Measurements from ENCODE around the gene FSTL5.

The FSTL5 gene

DNA sequence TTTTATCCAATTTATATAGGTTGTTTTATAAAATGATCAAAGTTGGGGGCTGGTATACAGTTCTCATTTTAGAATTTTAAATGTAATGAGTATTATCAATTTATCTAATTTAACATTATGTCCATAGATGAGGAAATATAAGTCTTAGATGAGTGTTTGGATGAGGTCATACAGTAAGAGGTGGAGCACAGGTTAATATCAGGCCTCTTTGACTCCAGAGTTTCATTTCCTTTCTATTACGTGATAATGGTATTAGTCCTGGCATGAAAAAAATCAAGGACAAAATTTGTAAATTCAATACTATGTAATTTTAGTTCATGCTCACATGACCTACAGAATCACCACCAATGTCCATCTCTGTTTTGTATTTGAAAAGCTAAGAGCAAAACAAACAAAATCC is 269.8 kb downstream of the FSTL5 start:
- TF ChIP-seq, protein P1, sequence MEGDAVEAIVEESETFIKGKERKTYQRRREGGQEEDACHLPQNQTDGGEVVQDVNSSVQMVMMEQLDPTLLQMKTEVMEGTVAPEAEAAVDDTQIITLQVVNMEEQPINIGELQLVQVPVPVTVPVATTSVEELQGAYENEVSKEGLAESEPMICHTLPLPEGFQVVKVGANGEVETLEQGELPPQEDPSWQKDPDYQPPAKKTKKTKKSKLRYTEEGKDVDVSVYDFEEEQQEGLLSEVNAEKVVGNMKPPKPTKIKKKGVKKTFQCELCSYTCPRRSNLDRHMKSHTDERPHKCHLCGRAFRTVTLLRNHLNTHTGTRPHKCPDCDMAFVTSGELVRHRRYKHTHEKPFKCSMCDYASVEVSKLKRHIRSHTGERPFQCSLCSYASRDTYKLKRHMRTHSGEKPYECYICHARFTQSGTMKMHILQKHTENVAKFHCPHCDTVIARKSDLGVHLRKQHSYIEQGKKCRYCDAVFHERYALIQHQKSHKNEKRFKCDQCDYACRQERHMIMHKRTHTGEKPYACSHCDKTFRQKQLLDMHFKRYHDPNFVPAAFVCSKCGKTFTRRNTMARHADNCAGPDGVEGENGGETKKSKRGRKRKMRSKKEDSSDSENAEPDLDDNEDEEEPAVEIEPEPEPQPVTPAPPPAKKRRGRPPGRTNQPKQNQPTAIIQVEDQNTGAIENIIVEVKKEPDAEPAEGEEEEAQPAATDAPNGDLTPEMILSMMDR (conservative IDR thresholded peaks at IDR 0.05; ENCODE audit: low read depth): no peak
- ChIA-PET POLR2A (ENCODE audit: low non-redundant PET) (no interaction called here), CTCF (no interaction called here)
- DNase-seq (ENCODE audit: low spot score): no peak
- peak overlapping the region; percentile 67 for H3K27ac ChIP-seq

DNA sequence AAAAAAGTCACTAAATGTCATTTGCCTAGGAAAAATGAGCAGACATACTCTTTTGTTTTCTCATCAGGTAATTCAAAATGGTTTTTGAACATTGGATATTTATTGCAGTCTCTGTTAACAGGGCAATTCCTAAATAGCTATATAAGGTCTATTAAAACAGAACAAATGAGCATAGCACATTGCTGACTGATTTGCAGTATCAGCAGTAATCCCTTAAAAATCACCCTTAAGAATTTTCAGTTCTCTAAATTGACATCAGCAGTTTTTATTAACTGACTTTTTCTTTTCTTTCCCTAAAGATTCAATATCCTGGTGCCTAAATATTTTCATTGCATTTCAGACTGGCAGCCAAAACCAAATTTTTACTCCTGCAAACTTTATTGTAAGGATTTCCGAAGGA is 270.2 kb downstream of the FSTL5 start:
- no peak for DNase-seq (ENCODE audit: low spot score)
- no peak overlapping the region for H3K27ac ChIP-seq
- TF ChIP-seq, protein P1 (conservative IDR thresholded peaks at IDR 0.05; ENCODE audit: low read depth): no peak
- POLR2A ChIA-PET (ENCODE audit: low non-redundant PET): no interaction called here
- CTCF ChIA-PET: no interaction called here

DNA sequence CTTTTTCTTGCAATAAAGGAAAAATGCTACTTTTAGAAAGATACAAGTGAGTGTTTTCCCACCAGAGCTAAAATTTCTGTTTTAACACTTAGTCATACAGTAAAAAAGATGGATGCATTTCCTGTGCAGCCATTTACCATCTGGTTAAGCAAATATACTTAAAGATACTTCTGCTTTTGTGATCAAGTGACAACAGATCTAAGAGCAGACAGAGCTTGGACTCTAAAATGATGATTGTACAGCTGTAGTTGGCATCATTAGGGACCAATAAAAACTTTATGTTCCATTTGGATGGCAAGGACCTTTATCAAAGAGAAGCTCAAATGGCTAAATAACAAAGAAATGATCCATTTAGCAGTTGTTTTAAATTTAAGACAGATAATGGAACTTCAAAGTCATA is 270.8 kb downstream of the FSTL5 start:
- CTCF ChIA-PET: no interaction called here
- no peak for DNase-seq (ENCODE audit: low spot score)
- TF ChIP-seq, protein P1 (conservative IDR thresholded peaks at IDR 0.05; ENCODE audit: low read depth): no peak
- POLR2A ChIA-PET (ENCODE audit: low non-redundant PET): no interaction called here
- H3K27ac ChIP-seq: no peak overlapping the region

DNA sequence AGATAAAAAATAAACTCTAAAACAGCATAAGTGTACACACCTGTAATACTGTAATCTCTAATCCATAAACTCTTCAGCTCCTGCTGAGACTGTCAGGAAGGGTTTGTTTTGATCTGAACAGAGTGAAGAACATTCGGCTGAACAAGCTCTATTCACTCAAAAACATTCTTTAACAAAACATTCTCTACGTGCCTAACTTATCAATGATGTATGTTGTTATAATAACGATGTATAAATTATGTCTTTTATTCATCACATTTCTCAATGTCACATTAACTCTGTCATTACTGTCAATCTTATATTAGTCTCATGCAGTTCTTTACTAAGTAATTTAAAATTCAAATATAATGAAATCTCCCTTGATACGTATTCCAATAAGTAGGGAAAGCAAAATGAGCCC is 280.6 kb downstream of the FSTL5 start:
- ChIA-PET CTCF (no interaction called here), POLR2A (ENCODE audit: low non-redundant PET) (no interaction called here)
- DNase-seq (ENCODE audit: low spot score): no peak
- TF ChIP-seq, protein P1 (conservative IDR thresholded peaks at IDR 0.05; ENCODE audit: low read depth): no peak
- no peak overlapping the region for H3K27ac ChIP-seq

DNA sequence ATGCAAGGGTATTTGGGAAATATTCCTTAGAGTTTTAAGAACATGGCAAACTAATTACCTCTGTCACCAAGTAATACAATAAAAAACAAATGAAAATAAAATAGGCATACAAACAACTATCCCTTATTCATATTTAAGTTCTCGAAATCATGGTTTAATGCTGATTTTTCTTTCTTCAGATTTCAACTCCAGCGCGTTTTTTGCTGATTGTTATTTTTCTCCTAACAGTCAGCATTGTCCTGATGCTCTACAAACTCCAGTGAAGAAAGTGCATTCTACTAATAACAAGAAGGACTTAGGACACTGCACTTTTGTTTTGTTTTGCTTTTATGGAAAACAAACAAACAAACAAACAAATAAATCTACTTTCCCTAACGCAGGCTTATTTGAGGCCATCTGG is 282.4 kb downstream of the FSTL5 start:
- POLR2A ChIA-PET (ENCODE audit: low non-redundant PET): no interaction called here
- CTCF ChIA-PET: no interaction called here
- TF ChIP-seq, protein P1 (conservative IDR thresholded peaks at IDR 0.05; ENCODE audit: low read depth): no peak
- no peak overlapping the region for H3K27ac ChIP-seq
- no peak for DNase-seq (ENCODE audit: low spot score)

DNA sequence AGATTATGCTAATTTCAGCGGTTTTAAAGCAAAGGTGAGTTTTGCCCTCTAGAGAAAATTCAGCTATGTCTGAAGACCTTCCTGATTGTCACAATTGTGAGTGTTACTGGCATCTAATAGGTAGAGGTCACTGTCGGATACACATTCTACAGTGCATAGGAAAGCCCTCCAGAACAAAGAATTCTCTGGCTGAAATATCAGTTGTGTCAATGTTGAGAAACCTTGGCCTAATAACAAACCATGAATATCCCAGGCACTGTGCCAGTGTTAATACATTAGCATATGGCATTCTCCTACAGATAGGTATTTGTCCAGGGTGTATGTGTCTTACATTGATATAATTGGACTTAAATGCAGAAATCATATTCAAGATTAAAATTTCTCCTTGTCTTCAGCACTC is 294.3 kb downstream of the FSTL5 start:
- TF ChIP-seq, protein P1 (conservative IDR thresholded peaks at IDR 0.05; ENCODE audit: low read depth): no peak
- H3K27ac ChIP-seq: no peak overlapping the region
- ChIA-PET POLR2A (ENCODE audit: low non-redundant PET) (no interaction called here), CTCF (interaction anchor here (0.7 kb wide), 1 partner anchor 16 kb away, joined by 3 read pairs; no protein-coding TSS in a partner anchor)
- no peak for DNase-seq (ENCODE audit: low spot score)
